ENCODE results near the gene PRKCB.
"Not testable (repeated sequence)": the region's sequence is repeated elsewhere in the genome, so short reads cannot be mapped to it uniquely, and the experiment has no call there.

PRKCB gene

DNA sequence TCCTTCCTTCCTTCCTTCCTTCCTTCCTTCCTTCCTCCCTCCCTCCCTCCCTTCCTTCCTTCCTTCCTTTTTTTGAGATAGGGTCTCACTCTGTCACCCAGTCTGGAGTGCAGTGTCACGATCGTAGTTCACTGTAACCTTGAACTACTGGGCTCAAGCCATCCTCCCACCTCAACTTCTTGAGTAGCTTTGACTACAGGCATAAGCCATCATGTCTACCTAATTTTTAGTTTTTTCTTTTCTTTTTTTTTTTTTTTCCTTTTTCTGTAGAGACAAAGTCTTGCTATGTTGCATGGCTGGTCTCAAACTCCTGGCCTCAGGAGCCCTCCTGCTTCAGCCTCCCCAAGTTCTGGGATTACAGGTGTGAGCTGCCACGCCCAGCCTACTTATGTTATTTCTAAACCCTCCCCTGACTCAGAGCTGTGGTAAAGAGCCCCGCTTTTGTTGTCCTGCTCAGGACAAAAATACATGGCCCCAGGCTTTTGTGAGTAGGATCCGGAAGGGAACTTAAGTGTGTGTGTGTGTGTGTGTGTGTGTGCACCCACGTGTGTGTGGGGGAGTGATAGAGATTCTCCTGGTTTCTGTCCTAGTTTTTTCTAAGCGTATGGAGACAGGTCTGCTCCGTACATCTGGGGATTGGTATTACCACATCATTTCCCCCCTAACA lies 67.1 kb downstream of the PRKCB start:
- no peak for DNase-seq (ENCODE audit: low read depth)

DNA sequence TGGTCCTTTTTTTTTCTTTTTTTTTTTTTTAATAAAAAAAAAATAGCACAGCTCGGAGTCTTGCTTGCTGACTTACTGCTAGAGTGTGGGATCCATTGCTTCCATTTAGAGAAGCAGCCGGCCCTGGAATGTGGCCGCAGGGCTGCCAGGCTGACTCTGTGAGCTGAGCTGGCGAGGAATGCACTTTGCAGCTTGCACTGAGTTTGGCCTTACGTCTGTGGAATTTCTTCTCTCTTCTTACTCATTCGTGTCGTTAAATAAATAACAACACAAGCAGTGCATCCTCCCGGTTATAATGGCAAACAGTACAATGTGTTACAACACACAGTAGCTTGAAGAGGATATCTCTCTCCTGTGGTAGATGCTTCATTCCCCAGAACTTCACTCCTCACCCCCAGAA lies 69.2 kb downstream of the PRKCB start:
- DNase-seq (ENCODE audit: low read depth) = peak; percentile 81

GRCh38 chr16:23907457-23907902 lies 71.7 kb downstream of the PRKCB start:
- no peak for DNase-seq (ENCODE audit: low read depth)

GRCh38 chr16:23907903-23908302 lies 72.1 kb downstream of the PRKCB start:
- DNase-seq (ENCODE audit: low read depth) = no peak

DNA sequence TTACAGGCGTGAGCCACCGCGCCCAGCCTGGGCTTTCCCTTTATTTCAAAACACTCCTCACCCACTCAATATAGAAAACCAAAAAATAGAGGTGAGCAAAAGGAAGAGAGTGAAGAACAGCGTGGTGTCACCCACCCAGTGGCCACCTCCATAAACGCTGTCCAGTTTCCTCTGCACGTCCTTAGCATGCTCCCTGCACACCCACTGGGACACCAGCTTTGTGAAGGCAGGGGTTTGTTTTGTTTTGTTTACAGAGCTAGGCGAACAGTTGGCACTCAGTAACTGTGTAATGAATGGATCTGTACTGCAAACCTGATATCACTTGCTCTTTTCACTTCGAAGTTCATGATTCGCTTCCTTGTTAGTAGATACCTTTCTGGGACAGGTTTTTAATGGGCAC lies 73.0 kb downstream of the PRKCB start:
- DNase-seq (ENCODE audit: low read depth) = no peak

- DNase-seq (ENCODE audit: low read depth) = no peak
These were observed 74.1 kb downstream of the PRKCB start for GRCh38 chr16:23909792-23910418.

DNA sequence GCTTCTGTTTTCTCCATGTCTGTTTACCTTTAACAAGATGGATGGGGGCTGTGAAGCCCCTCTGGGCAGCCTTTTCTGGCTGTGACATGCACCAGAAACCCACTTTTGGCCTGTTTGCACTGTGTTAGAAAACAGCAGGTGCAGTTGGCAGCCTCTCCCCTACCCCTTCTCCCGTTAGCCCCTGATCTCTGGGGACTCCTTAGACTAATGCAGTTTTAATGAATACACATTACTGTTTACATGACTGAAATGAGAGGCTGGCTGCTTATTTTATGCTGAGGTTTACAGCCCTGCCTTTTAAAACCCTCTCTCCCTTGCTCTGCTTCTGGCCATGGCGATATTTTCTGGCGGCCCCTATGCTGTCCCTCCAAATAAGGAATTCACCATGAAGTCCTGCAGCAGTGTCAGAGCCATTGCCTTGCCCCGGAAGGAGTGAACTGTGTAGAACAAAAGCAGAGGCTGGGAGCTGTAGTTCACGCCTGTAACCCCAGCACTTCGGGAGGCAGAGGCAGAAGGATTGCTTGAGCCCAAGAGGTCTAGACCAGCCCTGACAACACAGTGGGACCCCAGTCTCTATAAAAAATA lies 79.3 kb downstream of the PRKCB start:
- no peak for DNase-seq (ENCODE audit: low read depth)

DNA sequence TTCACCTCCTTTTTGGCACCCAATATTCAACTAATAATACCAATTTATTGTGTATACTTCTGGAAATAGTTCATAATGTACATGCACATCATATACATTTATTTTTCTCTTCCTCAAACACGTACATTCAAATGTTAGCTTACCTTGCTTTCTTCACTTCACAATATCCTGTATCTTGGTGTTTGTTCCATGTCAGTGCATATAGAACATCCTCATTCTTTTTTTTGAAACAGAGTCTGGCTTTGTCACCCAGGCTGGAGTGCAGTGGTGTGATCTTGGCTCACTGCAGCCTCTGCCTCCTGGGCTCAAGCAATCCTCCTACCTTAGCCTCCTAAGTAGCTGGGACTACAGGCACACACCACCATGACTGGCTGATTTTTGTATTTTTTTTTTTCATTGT lies 80.8 kb downstream of the PRKCB start:
- DNase-seq (ENCODE audit: low read depth) = not testable (repeated sequence)

DNA sequence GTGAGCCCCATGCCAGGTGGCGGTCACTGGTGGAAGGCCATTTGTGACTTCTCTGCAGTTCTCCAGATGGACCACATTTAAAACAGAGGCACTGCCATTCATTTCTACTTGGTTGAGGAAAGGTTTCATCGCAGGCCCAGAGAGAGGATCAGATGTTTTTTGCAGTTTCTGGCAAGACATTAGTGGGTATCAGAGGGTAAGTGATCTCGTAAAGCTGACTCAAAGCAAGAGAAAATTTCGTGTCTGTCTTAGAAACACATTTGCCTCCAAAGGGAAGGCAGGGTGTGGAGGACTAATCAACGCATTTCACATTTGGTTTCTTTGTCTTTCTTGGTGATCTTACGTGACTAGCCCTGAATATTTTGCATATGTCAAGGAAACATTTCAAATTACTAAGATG lies 81.8 kb downstream of the PRKCB start:
- DNase-seq (ENCODE audit: low read depth) = no peak

DNA sequence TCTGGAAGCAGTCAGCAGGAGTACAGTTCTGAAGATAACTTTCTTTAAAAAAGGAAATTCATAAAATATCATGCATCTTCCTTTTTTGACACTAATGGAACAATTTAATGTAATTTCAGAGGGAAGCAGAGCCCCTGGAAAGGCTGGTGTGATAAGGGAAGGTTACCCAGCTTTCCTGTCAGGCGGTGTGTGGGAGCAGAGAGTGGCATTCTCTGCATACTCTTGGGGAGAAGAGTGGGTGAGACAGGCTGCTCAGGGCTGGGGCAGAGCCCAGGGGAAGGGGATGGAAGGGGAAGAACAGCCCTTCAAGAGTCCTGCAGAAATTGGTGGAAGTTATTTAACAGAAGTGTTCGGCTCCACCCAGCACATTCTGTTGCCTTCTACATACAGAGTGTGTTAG lies 84.7 kb downstream of the PRKCB start:
- no peak for DNase-seq (ENCODE audit: low read depth)

DNA sequence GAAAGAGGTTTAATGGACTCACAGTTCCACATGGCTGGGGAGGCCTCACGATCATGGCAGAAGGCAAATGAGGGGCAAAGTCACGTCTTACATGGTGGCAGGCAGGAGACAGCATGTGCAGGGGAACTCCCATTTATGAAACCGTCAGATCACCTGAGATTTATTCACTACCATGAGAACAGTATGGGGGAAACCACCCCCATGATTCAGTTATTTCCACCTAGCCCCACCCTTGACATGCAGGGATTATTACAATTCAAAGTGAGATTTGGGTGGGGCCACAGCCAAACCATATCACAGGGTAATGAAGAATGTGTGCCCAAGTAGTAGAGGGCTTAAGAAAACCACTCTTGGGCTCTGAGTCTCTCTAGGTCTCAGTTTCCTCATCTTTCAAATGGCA lies 85.1 kb downstream of the PRKCB start:
- DNase-seq (ENCODE audit: low read depth) = no peak

DNA sequence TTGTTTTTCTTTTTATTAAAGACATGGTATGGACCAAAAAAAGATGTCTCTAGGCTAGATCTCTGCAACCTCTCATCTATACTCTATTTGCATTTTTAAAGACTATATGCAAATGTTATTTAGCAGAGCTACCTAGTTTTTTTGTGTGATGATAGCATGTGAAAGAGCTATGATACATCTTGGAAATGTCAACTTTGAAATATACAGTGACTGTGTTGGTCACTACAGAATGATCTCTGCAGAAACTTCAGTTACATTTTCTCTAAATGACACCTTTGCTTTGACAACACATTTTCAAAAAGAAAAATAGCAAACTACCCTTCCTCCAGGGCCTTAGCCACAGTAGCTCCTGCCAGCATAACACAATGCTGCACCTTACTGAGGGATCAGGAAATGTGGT lies 86.6 kb downstream of the PRKCB start:
- no peak for DNase-seq (ENCODE audit: low read depth)

- no peak for DNase-seq (ENCODE audit: low read depth)
These were observed 88.3 kb downstream of the PRKCB start for GRCh38 chr16:23924128-23924527.

- DNase-seq (ENCODE audit: low read depth) = no peak
These were observed 92.0 kb downstream of the PRKCB start for GRCh38 chr16:23927796-23928195.

- DNase-seq (ENCODE audit: low read depth) = no peak
These were observed 93.5 kb downstream of the PRKCB start for GRCh38 chr16:23929237-23929636.

- no peak for DNase-seq (ENCODE audit: low read depth)
These were observed 94.1 kb downstream of the PRKCB start for GRCh38 chr16:23929856-23930255.

- DNase-seq (ENCODE audit: low read depth) = no peak
These were observed 95.0 kb downstream of the PRKCB start for GRCh38 chr16:23930791-23931190.

DNA sequence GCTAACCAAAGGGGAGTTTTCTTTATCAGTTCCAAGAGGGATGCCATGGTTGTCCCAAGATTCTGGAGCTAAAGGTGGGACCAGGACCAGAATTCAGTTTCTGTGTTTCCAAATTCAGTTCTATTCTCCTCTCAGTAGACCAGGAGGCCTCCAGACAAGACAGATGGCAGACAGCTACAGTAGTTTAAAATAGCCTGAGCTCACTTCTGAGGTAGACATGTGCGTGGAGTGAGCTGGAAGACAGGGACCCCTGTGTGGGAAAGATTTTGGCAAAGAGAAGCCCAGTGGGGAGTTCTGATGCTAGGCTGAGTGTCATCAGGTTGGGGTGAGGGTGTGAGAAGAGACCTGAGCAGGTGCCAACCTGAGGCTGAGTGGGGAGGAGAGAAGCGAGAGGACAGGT lies 95.4 kb downstream of the PRKCB start:
- DNase-seq (ENCODE audit: low read depth) = no peak

- not testable (repeated sequence) for DNase-seq (ENCODE audit: low read depth)
These were observed 97.9 kb downstream of the PRKCB start for GRCh38 chr16:23933650-23934049.

DNA sequence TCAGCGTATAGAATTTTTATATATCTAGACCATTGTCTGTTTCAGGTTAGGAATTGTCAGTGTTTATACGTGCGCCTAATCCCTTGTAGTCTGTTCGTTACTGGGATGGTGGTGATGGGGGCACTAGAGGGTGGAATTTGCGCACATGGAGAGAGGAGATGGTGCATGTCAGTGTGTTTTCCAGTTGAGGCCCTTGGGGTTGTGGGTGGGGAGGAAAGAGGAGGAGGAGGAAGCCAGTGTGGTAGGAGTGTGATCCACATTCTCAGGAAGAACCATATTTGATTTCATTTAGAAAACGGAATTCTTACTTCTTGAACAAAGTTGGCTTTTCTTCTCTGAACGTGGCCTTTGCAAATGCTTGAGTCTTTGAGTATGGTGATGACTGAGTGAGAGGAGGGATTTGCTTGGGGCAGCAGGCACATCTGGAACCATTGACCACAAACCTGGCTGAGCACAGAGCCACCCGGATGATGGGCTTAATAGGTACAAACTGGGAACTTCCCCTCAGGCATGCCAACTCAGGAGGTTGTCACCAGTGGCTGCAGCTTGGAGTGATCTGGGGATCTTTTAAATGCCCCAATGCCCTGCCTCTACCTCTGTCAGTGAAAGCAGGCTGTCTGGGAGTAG lies 98.9 kb downstream of the PRKCB start:
- no peak for DNase-seq (ENCODE audit: low read depth)

DNA sequence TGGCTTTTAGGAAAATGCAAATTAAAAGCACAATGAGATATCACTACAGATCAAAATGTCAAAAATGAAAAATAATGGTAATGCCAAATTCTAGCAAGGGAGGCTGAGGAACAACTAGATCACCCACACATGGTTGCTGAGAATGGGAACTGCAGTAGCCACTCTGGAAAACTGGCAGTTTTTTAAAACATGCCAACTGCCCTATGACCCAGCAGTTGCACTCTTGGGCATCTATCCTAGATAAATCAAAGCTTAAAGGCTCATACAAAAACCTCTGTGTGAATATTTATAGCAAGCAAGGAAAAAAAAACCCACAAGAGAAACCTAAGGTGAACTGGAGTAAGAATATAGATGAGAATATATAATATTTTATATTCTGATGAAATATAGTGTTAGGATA lies 104.3 kb downstream of the PRKCB start:
- no peak for DNase-seq (ENCODE audit: low read depth)

DNA sequence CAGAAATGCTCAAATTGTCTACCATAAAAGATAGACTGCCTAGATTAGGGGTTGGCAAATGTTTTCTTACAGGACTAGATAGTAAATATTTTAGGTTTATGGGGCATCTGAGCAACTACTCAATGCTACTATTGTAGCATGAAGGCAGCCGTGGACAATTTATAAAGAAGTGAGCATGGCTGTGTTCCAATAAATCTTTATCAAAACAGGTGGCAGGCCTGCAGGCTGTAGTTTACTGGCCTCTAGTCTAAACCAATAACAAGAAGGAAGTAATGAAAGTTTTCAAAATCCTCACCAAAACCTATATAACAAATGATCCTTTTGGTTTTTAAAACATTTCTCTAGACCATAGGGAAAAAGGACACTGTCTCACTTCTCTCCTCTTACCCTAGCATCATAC lies 105.2 kb downstream of the PRKCB start:
- no peak for DNase-seq (ENCODE audit: low read depth)

- no peak for DNase-seq (ENCODE audit: low read depth)
These were observed 106.3 kb downstream of the PRKCB start for GRCh38 chr16:23941963-23942564.

Measured in GM04504 (cell line).